Suppressor macrophage treated with lipopolysaccharide for 4 hours (primary cell): ENCODE measurements around the gene SLC44A3.

ENCODE experiments used
- DNase-seq: peaks from one replicate; pipeline ENCODE4 v3.0.0-alpha.2; 2020

The SLC44A3 gene

DNA sequence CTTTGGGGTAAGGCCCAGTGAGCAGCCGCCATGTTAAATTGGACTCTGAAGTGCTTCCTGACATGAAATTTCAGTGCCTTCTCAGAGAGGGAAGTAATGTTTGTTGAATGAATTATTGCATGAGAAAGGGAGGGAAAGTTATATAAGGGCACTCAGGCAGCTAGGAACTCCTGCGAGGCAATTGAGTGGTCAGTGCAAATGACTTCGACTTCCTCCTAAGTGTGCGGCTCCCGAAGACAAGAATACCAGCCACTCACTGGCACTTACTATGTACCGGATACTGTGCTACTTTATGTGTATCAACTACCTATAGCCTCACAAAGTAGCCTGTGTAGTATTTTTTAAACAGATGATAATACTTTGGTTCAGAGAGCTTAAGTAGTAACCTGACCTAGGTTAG is 54.3 kb downstream of the SLC44A3 start:
- no peak for DNase-seq

DNA sequence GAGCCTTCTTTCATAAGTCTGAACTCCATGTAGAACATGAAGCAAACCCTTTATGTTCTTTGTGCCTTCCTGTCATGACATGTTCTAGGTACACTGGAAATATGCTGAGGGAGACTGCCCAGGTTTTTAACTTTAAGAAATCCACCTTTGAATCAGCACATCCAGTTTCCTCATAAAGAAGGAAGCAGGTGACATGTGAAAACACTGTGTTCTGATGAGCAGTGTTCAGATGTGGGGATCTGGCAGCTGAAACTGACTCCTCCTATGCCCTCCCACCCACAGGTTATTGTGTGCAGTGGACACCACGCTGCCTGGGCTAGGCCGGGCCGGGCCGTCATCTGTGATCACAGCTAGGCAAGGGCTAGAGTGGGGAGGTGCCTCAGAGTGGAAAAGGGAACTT is 55.6 kb downstream of the SLC44A3 start:
- DNase-seq, result peak; percentile 23

DNA sequence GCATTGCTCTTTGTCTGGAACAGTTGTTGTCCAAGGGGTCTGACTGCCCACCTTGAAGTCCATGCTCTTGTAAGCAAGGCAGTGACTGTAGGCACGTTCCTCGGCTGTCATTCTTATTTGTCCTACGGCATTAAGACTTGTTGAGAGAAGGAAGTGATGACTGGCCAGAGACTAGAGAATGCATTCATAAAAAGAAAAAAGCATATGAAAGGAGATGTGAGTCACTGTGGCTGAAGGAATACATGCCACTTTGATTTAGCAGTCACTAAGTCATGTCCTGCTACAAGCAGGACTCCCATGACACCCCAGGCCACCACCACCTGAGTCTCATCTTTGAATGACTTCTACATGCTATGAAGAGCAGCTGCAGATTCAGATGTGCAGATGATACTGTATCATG is 56.2 kb downstream of the SLC44A3 start:
- DNase-seq, result peak; percentile 14

DNA sequence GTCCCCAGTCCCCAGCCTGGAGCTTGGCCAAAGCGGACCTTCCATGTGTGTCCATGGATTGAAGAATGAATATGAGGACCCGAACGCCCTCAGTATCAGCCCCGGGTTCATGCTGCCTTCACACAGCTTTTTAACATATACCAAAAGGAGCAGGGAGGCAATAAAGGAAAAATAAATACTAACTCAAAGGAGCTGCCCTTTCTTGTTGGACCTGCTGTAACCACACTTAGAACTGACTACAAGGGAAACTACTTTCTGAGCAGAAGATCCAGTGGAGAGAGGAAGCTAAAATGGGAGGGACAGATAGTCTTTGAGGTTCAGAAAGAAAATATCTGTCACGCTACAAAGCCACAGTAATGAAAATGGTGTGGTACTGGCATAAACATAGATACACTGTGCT is 58.2 kb downstream of the SLC44A3 start:
- DNase-seq, result no peak

DNA sequence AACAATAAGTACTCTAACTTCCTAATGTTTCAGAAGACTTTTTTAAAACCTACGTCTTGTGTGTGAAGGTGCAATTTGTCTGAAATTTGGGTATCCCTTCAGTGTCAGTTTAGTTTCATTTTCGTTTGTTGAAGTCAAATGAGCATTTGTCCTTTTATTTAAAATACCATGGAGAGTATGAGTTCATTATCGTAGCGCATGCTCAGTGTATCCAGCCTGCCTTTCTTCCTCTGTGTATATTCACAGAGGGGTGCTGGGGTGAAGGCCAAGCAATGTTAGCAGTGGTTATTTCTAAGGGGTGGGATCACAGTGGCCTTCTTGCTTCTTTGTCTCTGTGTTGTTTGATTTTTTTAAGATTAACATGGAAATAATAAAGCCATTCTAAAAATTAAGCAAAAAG is 63.5 kb downstream of the SLC44A3 start:
- DNase-seq, result peak; percentile 19

DNA sequence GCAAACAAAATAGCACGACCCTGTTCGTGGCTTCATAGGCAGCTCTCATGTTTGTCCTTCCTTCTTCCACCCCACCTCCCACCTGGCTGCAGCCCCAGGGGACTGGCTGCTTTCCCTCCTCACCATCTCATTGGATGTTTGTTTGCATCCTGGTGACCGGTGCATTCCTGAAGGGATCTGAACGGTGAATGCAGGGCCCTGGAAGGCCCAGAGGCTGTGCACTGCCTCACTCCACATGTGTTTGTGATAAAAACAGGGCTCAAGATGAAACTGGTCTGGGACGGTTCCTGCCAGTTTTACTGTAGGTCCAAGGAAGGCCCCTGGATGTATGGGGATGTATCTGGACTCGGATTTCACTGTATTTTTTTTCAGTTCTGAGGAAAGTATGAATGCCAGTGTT is 63.9 kb downstream of the SLC44A3 start:
- no peak for DNase-seq

DNA sequence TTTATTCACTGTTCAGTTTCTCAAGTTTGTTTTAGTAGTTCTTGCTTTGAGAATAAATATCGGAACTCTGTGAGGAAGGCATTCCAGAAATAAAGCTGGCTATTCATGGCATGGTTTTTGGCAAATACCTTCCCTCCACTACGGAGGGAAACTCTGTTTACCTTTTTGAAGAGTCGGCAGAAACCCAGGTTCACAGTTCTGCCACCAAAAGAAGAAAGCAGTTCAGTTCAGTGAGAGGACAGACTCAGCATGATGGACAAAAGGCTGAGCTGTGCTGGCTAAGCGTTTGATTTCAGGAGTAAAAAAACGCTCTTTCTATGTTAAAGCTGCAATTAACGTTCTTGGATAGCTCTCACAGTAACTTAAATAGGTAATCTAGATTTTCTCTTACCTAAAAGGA is 64.3 kb downstream of the SLC44A3 start:
- DNase-seq, result no peak

DNA sequence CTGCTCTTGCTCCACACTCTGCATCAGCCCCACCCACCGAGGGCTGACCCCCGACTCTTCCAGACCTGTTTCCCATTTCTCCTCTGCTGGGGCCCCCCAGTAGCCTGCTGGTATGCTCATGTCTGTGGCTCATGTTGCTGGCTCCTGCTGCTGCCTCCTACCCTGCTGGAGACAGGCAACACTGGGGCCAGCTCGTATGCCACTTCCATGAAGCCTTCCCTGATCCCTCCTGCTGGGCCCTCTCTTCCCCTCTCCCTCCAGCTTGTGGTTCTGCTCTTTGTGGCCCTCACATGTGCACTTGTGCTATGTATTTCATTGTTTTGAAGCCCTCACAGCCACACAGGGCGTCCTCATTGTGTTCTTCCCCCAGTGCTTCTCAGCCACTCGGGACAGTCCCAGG is 66.2 kb downstream of the SLC44A3 start:
- DNase-seq, result no peak

DNA sequence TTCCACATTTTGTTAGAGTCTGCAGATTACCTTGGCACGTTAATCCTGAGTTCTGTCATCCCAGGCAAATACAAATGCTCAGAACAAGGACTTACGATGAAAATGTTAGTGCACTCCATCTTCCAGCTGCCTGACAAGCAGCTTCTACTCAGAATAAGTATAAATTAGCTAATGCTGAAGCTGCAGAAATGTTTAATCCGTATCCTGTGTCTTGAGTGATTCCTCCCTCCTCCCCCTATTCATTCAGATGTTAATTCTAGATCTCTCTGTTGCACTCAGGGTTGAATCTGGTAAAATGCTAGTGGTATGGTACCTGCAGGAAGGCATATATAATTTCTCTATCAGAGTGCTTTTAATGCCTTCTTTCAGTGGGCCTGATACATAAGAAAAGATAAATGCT is 66.9 kb downstream of the SLC44A3 start:
- no peak for DNase-seq

DNA sequence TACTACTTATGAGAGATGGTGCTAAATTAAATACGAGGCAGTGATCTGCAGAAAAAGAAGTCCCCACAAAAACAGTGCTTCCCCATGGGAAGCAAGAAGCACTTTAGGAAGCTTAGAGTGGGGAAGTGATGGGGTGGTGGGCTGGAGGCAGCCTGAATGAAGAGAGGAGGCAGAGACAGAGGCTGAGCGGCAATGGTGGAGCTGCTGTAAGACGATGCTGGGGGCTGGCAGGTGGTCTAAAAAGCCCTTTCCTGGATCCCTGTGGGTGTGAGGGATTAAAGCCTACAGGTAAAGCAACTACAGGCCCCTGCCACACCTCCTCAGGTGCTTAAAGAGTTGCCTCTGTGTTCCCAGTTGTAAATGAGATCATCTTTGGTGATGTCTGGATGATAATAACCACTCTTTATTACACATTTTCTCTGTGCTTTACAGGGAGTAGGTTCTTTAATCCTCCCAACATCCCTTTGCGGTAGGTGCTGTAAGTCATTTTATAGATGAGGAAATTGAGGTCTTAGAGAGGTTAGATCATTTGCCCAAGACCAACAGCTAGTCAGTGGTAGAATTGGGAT is 67.5 kb downstream of the SLC44A3 start:
- DNase-seq, result no peak

DNA sequence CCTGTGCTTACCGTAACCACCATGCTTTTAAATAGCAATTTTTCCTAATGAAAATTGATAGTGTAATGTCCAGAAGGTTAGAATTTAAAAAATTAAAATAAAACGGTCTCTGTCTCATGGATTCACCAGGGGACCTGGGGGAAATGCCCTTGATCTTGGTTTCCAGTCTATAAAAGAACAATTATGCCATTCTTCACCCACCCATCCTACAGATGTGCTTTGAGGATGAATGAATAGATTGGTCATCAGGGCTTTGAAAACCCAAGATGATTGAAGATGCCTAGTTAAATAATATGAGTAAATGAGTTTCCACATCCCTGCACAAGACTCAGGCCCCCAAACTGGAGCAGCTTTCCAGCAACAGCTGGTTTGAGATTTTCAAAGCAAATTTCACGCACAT is 68.0 kb downstream of the SLC44A3 start:
- no peak for DNase-seq

DNA sequence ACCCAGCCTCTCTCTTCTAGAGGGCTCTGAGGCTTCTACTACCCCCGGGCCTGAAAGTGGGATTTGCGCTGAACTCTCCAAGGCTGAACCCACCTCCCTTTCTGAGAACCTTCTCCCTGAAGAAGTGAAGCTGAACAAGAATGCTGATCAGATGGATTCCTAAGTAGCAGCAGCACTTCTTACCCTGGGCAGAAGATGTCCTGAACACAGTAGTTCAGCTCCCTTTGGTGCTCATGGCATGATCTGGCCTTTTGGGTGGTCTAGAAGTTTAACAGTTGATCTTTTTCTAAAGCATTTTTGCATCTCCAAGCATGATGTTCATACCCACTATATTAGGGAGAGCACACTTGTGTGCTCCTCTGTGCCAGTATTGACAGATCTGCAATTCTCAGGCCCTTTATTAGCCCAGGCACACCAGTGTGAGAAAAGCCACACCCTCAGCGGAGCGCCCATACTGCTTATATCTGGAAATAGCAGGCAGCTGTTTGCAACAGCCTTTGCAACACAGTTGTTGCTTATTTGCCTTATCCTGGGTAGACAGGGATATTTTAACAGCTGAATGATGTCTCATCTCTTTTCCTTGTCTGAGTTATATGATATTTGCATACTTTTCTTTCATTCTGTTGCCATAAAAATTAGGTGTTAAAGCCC is 72.6 kb downstream of the SLC44A3 start:
- no peak for DNase-seq

DNA sequence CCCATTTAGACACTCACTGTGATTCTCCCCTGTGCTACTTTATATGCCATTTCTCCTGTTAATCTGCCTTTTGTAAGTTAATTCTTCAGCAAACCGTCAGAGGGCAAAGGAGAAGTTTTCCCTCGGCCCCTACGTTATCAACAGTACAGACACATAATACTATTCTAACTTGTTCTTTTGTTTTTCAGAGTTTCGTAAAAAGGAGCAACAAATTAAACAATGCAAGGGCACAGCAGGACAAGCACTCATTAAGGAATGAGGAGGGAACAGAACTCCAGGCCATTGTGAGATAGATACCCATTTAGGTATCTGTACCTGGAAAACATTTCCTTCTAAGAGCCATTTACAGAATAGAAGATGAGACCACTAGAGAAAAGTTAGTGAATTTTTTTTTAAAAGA is 74.5 kb downstream of the SLC44A3 start:
- DNase-seq, result no peak

DNA sequence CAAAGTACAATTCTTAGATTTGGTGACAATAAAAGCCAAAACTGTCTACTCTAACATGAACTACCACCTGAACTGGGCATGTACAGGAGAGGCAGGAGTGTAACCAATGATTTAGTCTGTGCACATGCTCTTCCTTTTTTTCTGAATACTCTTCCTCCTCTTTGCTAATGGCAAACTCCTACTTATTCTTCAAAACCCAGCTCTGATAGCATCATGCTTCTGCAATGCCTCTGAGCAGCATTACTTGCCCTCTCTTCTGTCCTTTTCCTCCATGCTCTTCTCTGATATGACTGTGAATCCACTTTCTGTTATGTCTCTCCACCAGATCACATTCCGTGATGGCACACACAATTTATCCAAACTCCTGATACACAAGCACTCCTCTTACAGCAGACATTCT is 75.4 kb downstream of the SLC44A3 start:
- DNase-seq, result no peak

DNA sequence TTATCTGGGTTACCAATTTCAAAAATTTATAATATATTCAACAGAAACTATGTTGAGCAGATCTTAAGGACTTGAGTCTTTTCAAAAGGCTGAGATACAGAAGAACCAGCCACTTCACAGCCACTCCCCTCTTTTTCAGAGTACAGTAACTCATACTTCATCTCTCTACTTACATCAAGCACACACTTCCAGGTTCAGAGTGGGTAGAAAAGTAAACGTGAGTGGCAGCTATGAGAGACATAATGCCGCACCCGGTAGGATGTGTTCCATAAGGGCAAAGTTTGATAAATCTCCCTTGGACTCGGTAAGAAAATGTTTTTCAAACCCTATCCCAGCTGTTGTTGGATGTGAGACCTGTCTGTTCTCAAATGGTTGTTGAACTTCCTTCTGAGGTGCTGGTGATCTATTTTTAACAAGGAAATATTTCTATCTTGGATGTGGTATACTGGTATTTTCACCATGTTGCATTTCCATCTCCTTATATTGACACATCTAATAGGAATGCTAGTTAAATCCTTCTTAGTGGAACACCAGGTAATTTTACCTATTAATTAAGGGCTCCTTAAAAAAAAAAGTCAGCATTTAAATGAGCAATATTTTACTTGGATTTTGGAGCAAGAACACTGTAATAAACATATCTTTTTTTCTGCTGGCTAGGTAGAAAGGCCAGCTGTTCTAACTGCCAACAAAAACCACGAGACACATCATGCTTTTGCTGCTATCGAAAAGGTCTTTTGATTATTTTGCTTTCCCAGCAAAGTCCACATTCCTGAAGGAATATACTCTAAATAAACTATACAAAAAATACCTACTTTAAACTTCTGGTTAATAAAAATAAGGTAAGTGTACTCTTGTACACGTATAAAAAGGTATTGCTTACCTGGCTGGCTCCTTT is 78.6 kb downstream of the SLC44A3 start:
- no peak for DNase-seq

DNA sequence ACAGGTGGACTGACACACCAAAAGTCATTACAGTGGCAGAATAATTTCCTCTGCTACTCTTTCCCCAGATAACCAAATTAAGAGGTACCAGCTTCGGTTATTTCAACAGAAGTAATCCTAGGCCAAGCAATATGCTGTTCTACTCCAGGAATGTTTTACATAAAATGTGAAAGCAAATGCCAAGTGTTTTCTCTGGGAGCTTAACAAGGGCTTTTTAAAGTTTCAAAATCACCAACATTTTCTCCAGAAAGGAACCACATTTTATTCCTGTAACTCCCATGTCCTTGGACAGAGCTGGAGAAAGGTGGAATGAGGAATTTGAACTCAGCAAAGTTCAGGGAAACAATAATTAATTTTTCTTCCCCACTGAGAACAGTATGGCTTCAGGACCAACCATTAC is 79.6 kb downstream of the SLC44A3 start:
- DNase-seq, result no peak

DNA sequence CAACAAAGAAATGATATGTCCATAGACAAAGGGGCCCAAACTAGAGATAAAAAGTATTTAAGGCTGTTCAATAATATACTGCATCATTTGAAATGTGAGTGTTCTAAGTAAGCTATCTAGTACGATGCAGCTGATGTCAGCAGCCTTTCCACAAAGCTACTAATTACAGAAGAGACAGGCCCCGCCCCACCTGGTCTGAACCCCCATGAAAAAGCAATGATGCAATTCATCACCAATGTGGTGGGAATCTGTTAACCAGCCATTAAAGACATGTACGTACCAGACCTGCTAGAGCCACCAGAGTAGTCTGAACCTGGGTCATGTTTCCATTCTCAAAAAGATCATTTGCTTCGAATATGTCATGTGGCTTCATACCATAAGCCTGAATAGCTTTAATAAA is 81.7 kb downstream of the SLC44A3 start:
- DNase-seq, result no peak

DNA sequence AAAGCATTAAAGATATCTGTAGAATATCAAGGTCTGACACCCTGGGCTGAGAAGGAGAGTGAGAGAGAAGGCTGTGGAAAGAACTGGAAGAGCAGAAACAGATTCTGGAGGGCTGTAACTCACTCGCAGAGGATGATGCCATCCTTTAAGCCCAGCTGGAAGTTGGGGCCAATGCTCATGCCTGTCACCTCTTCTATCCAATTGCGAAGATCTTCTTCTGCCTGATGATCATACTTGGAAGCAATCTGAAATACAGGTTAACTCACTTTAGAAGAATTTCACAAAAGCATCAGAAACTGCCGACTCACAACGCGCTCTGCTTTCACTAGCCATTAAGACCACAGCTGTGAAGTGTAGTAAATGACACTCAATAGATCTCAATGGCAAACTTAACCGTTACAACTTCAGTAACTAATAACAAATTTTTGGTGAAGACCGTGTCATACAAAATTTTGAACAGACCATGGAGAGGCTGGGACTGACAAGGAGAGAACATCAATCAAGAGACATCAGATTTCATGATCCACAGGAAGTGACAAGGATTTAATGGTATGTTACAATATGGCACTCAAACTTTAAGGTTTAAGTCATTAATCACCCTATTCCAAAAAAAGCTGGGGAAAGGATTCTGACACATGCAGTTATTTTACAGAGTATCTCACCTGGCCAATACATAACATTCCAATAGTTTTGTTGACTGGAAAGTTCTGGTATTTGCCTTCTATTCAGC is 83.3 kb downstream of the SLC44A3 start:
- no peak for DNase-seq

DNA sequence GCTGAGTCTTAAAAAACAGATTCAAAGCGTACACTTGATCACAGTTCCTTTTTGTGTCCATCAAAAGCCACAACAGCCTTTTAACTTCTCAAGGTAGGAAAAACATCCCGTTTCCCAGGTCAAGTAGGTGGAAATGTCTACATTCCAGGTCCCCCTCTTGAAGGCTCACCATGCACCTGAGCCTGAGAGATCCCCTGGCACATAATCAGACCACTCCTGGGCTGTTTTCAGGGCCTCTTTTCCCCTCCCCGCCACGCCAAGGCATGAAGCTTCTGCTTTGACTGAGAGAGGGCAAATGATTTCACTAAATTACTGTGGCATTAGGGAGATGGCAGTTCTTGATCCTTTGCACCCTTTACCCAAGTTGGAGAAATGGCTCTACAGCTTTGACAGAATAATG is 85.0 kb downstream of the SLC44A3 start:
- DNase-seq, result no peak

DNA sequence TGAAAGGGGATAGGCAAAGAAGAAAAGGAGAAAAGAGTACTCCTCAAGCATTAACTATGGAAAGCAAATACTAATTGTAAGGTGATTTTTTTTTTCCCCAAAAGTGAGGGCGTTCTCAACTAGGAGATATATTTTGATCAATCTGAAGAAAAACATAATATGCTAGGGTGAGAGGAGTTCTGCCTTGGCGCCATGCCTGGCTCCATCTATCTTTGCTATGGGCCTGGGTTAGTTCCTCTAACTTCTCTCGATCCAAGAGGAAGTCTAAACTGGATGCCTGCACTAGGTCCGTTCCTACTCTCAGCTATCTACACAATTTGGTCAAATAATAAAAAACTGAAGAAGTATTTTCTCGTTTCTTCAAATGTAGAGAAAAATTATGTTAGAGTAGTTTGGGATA is 86.2 kb downstream of the SLC44A3 start:
- DNase-seq, result no peak

DNA sequence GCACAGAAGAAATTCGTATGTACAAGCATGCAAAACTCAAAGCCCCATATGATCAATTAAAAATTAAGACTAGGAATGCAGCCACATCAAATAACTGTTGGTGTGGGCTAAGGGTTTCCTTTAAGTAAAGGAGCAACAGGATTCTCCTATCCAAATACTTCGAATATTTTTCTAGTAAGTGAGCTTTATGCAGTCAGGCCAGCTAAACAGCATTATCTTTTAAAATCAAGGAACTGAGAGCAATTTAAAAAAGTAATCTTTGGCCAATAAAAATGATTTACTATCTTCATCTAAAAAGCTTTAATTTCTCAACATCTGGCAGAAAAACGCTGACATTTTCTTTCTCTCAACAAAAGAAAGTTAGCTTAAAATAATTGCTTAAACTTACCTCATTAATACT is 87.0 kb downstream of the SLC44A3 start:
- no peak for DNase-seq

DNA sequence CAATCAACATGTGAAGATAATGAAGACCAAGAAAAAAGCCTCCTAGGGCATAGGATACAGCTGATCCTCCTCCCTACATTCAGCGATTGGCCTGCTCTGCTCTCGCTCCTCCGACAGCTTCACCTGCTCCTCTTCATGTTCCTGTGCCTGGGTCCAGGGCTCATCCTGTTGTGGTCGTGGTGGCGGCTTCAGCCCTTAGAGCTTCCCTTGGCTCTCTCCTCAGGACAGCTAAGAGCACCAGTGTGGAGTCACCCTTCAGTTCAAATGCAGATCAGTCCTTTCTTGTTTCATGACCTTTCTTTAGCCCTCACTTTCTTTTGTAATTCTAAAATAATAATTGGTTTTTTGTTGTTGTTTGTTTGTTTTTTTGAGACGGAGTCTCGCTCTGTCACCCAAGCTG is 88.0 kb downstream of the SLC44A3 start:
- DNase-seq, result no peak

DNA sequence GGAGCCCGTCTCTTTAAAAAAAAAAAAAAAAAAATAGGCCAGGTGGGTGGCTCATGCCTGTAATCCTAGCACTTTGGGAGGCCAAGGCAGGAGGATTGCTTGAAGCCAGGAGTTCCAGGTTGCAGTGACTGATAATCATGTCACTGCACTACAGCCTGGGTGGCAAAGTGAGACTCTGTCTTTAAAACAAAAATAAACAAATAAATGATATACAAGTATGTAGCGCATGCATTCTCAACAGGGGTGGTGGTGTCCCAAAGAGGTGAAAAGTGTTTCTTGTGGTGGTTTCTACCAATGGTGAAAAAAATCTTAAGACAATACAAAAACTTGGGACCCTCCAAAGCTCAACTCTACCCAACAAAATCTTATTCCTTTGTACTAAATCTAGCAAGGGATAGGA is 88.8 kb downstream of the SLC44A3 start:
- no peak for DNase-seq

DNA sequence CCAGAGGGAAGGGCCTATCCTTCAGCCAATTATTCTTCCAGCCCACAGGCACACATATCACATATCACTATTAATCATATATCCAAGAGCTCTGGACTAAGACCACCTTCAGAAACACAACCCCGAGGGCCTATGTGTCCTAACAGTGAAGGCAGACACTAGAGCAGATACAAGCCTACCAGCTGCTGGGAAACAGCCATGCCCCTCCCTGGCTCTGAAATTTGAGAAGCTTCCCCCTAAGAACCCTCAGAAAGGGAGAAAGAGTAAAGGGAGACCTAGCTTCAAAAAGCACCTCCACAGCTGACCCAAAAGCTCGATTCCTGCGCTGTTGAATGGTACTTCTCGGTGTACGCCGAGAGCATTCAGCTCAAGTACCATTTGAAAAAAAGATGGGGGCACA is 89.3 kb downstream of the SLC44A3 start:
- DNase-seq, result no peak
